Adrenal gland (tissue), 12 donors: ENCODE measurements around the gene CHCHD1. TPM values are rescaled to one million over a fixed set of nuclear protein-coding genes. Genes with fewer than 3 reads are reported as not detected.
A peak's percentile ranks its signal among the peaks of the same experiment; 100 is the strongest.

Experiments
- DNase-seq, 7 donors: peaks; one replicate each; pipeline ENCODE4 v3.0.0-alpha.2; 2019 to 2020
- H3K27ac ChIP-seq, 5 donors: fragments of 200-600 bp; sonication (generic) in 4 of 5; 1 replicate in 3 of 5; 2 replicates in 2 of 5; pipeline versions ENCODE4 v1.5.1 to v1.8.0; 2016 to 2020; ENCODE audit warnings: mild to moderate bottlenecking in 1 of 5
- H3K27me3 ChIP-seq: fragments of 200-600 bp; 2 replicates; pipeline ENCODE4 v1.8.0; 2021
- H3K36me3 ChIP-seq, 2 donors: fragments of 200-600 bp; replicated peaks in 1 of 2; 1 replicate in 1 of 2; 2 replicates in 1 of 2; pipeline versions ENCODE4 v1.5.1 to v1.8.0; 2018 to 2022
- H3K4me1 ChIP-seq, 2 donors: fragments of 200-600 bp; replicated peaks in 1 of 2; 1 replicate in 1 of 2; 2 replicates in 1 of 2; pipeline versions ENCODE4 v1.5.1 to v1.8.0; 2018 to 2021
- H3K4me3 ChIP-seq, 4 donors: fragments of 200-600 bp; sonication (generic) in 3 of 4; one replicate each; pipeline ENCODE4 v1.5.1; 2016 to 2018
- H3K9me3 ChIP-seq, 3 donors: fragments of 200-600 bp; sonication (generic) in 1 of 3; replicated peaks in 1 of 3; 1 replicate in 2 of 3; 2 replicates in 1 of 3; pipeline versions ENCODE4 v1.5.1 to v1.8.0; 2016 to 2021
- CTCF ChIP-seq, 6 experiments: fragments of 450-650 bp in 4 of 6; fragments of 200-600 bp in 2 of 6; sonication (generic) in 1 of 6; IDR thresholded peaks; 1 replicate in 5 of 6; 2 replicates in 1 of 6; pipeline versions ENCODE4 v1.5.1 to v1.8.0; 2016 to 2021; ENCODE audit warnings: antibody characterized with exemption in 6 of 6, mild to moderate bottlenecking in 2 of 6, moderate library complexity in 1 of 6
- POLR2A ChIP-seq, 2 donors: fragments of 450-650 bp; IDR thresholded peaks; one replicate each; pipeline ENCODE4 v1.6.1; 2017; ENCODE audit warnings: antibody characterized with exemption in 2 of 2, mild to moderate bottlenecking in 2 of 2, moderate library complexity in 1 of 2
- WGBS, 4 donors: extraction: QIAGEN DNeasy Blood & Tissue Kit in 2 of 4; methylation state at CpG; one replicate each; pipeline versions ENCODE4 v1.1.5 to v1.1.7; 2013 to 2017; 5-methylcytosine and 5-hydroxymethylcytosine counted together
- intact Hi-C, 2 donors: fragments of 100-400 bp; cut with DNase I; formaldehyde crosslinking; loops; one replicate each; pipeline versions ENCODE4 v1.14.1 to v1.15.0; 2022 to 2023
- polyA plus RNA-seq, 3 donors: library from polyadenylated mRNA; stranded (reverse); fragments of 200-250 nt in 2 of 3; fragments of 350-450 nt in 1 of 3; fragmentation: Illumina TruSeq in 1 of 3; extraction: RNeasy Lipid Tissue Mini Kit (QIAGEN cat#74804) in 1 of 3; gene quantifications; one replicate each; pipeline ENCODE4 v1.2.3, GENCODE V29; 2013 to 2014
- total RNA-seq, 9 donors: library from RNA; depleted of rRNA in 4 of 9; stranded (reverse); fragments of >200 nt in 4 of 9; fragments of 120-200 nt in 1 of 9; fragmentation: NEBNext Ultra II Directional in 1 of 9; extraction: Animal tissue kit (Norgen Biotek cat#: 25700) in 1 of 9; gene quantifications; one replicate each; pipeline versions ENCODE4 v1.1.0 to v1.2.4, GENCODE V29; 2013 to 2023
- donor health status: healthy with polysubstance abuse.
- donor health status: Bipolar disorder and iron deficiency.
- donor health status: DM: yes; HTN: yes; CAD: no.
- donor health status: DM: no; HTN: no; CAD: no.
- donor health status: DM: no; HTN: no; CAD: no.
- donor health status: DM: yes; HTN: yes; CAD: no.

The CHCHD1 gene
- total and polyA plus RNA-seq, 12 donors = 31.7 to 83.1 (median 47.4) TPM

- DNase-seq = peak in 1 of 7 donors; percentile 13
- no peak overlapping the region for H3K4me3 ChIP-seq
- TF ChIP-seq CTCF (IDR thresholded peaks at IDR 0.05) = no peak
- TF ChIP-seq POLR2A (IDR thresholded peaks at IDR 0.05) = no peak
- no peak overlapping the region for H3K27ac ChIP-seq
- intact Hi-C loops = no loop called here
- peaks cover 0 to 100% of the 10 kb centered on the region in 2 donors for H3K36me3 ChIP-seq
- H3K4me1 ChIP-seq = no peaks in the 10 kb centered on the region
- H3K9me3 ChIP-seq = no peaks in the 10 kb centered on the region
- WGBS, 4 donors = 82 to 100% (median 95%) methylated on average over 1 to 6 of the region's 6 CpGs
- no peaks in the 10 kb centered on the region for H3K27me3 ChIP-seq
Measured at GRCh38 chr10:73798087-73798486, 16.2 kb downstream of the CHCHD1 start.

- DNase-seq = peak in 1 of 7 donors; percentile 29
- H3K27ac ChIP-seq = no peak overlapping the region
- intact Hi-C loops = no loop called here
- H3K4me1 ChIP-seq = no peaks in the 10 kb centered on the region
- whole genome bisulfite sequencing, 4 donors = 75 to 91% (median 87%) methylated on average over 4 to 10 of the region's 10 CpGs
- TF ChIP-seq POLR2A (IDR thresholded peaks at IDR 0.05) (no peak), CTCF (IDR thresholded peaks at IDR 0.05) (no peak)
- H3K36me3 ChIP-seq = peaks cover 0 to 100% of the 10 kb centered on the region in 2 donors
- no peaks in the 10 kb centered on the region for H3K27me3 ChIP-seq
- H3K4me3 ChIP-seq = no peak overlapping the region
- no peaks in the 10 kb centered on the region for H3K9me3 ChIP-seq
Measured at GRCh38 chr10:73798927-73799560, 17.2 kb downstream of the CHCHD1 start.

- 71 to 82% (median 75%) methylated on average over 5 to 9 of the region's 9 CpGs for WGBS, 4 donors
- DNase-seq = peak in 1 of 7 donors; percentile 28
- H3K4me3 ChIP-seq = no peak overlapping the region
- H3K36me3 ChIP-seq = peaks cover 0 to 100% of the 10 kb centered on the region in 2 donors
- H3K27me3 ChIP-seq = no peaks in the 10 kb centered on the region
- intact Hi-C loops = no loop called here
- no peak overlapping the region for H3K27ac ChIP-seq
- H3K9me3 ChIP-seq = no peaks in the 10 kb centered on the region
- H3K4me1 ChIP-seq = no peaks in the 10 kb centered on the region
- TF ChIP-seq CTCF (IDR thresholded peaks at IDR 0.05) (no peak), POLR2A (IDR thresholded peaks at IDR 0.05) (no peak)
Measured at GRCh38 chr10:73799899-73800559, 18.2 kb downstream of the CHCHD1 start.

DNA sequence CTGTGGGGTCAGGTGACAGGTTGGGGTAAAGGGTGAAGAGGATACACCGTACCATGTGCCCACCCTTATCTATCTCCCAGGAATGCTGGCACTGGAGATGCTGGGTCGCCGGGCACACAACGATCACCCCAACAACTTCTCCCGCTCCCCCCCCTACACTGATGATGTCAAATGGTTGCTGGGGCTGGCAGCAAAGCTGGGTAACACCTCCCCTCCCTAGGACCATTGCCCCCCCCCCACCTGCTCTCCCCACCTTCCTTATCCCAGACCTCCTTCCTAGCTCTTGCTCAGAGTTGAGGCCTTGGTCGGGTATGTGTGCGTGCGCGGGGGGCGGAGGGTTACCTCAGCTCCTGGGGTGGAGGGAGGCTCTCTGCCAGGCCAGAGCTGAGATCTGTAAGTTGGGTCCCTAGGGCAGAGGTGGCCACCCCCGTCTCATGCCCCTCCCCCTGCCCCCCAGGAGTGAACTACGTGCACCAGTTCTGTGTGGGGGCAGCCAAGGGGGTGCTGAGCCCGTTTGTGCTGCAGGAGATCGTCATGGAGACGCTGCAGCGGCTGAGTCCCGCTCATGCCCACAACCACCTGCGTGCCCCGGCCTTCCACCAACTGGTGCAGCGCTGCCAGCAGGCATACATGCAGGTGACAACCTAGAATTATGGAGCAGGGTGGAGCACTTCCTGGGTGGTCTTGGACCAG, 18.9 kb downstream of the CHCHD1 start:
- H3K4me1 ChIP-seq = no peaks in the 10 kb centered on the region
- intact Hi-C loops = no loop called here
- no peak for TF ChIP-seq POLR2A (IDR thresholded peaks at IDR 0.05)
- TF ChIP-seq CTCF (IDR thresholded peaks at IDR 0.05) = no peak
- H3K27ac ChIP-seq = no peak overlapping the region
- no peaks in the 10 kb centered on the region for H3K9me3 ChIP-seq
- H3K4me3 ChIP-seq = no peak overlapping the region
- peaks cover 0 to 100% of the 10 kb centered on the region in 2 donors for H3K36me3 ChIP-seq
- WGBS, 4 donors = 78 to 85% (median 80%) methylated on average over 10 to 20 of the region's 20 CpGs
- no peaks in the 10 kb centered on the region for H3K27me3 ChIP-seq
- DNase-seq = peak in 1 of 7 donors; percentile 42
